WTC11 (cell line): ENCODE data around the gene FAM47E.

Source experiments
- ATF3 ChIP-seq: sonication (generic); formaldehyde crosslinking; conservative IDR thresholded peaks from 2 replicates; pipeline ENCODE4 v1.8.1; 2022; ENCODE audit warnings: mild to moderate bottlenecking, missing genetic modification reagents
- CTCF ChIP-seq: fragments of 200-600 bp; IDR thresholded peaks from 2 replicates; pipeline ENCODE4 v1.8.0; 2022; ENCODE audit warnings: antibody characterized with exemption
- ESRRA ChIP-seq: sonication (generic); formaldehyde crosslinking; IDR thresholded peaks from 2 replicates; pipeline ENCODE4 v1.8.1; 2022; ENCODE audit warnings: mild to moderate bottlenecking, missing genetic modification reagents, borderline replicate concordance
- FOXK1 ChIP-seq: sonication (generic); formaldehyde crosslinking; IDR thresholded peaks from 2 replicates; pipeline ENCODE4 v1.8.0; 2022; ENCODE audit warnings: mild to moderate bottlenecking, moderate library complexity, missing genetic modification reagents
- FOXP1 ChIP-seq: sonication (generic); formaldehyde crosslinking; IDR thresholded peaks from 2 replicates; pipeline ENCODE4 v1.8.0; 2022; ENCODE audit warnings: missing genetic modification reagents, mild to moderate bottlenecking, moderate library complexity, borderline replicate concordance
- HMGXB4 ChIP-seq: sonication (generic); formaldehyde crosslinking; IDR thresholded peaks from 2 replicates; pipeline ENCODE4 v1.8.1; 2023; ENCODE audit warnings: mild to moderate bottlenecking, moderate library complexity, missing genetic modification reagents
- JUN ChIP-seq: sonication (generic); formaldehyde crosslinking; IDR thresholded peaks from 2 replicates; pipeline ENCODE4 v1.8.0; 2023; ENCODE audit warnings: mild to moderate bottlenecking, missing genetic modification reagents
- KAT7 ChIP-seq: sonication (generic); formaldehyde crosslinking; IDR thresholded peaks from 2 replicates; pipeline ENCODE4 v1.8.1; 2023; ENCODE audit warnings: missing genetic modification reagents, mild to moderate bottlenecking, borderline replicate concordance
- MAX ChIP-seq: sonication (generic); formaldehyde crosslinking; IDR thresholded peaks from 2 replicates; pipeline ENCODE4 v1.8.0; 2022; ENCODE audit warnings: mild to moderate bottlenecking, missing genetic modification reagents
- NR3C1 ChIP-seq: sonication (generic); formaldehyde crosslinking; conservative IDR thresholded peaks from 2 replicates; pipeline ENCODE4 v1.8.1; 2023; ENCODE audit warnings: low read depth, mild to moderate bottlenecking, missing genetic modification reagents
- RELA ChIP-seq: sonication (generic); formaldehyde crosslinking; IDR thresholded peaks from 2 replicates; pipeline ENCODE4 v1.8.1; 2022; ENCODE audit warnings: missing genetic modification reagents, mild to moderate bottlenecking, borderline replicate concordance
- SMAD3 ChIP-seq: sonication (generic); formaldehyde crosslinking; IDR thresholded peaks from 2 replicates; pipeline ENCODE4 v1.8.0; 2022; ENCODE audit warnings: missing genetic modification reagents, mild to moderate bottlenecking, borderline replicate concordance
- SP1 ChIP-seq: sonication (generic); formaldehyde crosslinking; conservative IDR thresholded peaks from 2 replicates; pipeline ENCODE4 v1.8.1; 2022; ENCODE audit warnings: missing genetic modification reagents
- USF1 ChIP-seq: sonication (generic); formaldehyde crosslinking; IDR thresholded peaks from 2 replicates; pipeline ENCODE4 v1.8.0; 2022; ENCODE audit warnings: mild to moderate bottlenecking, missing genetic modification reagents

- no peak for TF ChIP-seq FOXP1
- TF ChIP-seq ESRRA (CRISPR knock-in tag), result no peak
- TF ChIP-seq CTCF, result no peak
- no peak for TF ChIP-seq HMGXB4 (CRISPR knock-in tag)
- no peak for TF ChIP-seq SMAD3 (CRISPR knock-in tag)
- TF ChIP-seq MAX (CRISPR knock-in tag), result no peak
- TF ChIP-seq RELA (CRISPR knock-in tag), result no peak
- no peak for TF ChIP-seq FOXK1 (CRISPR knock-in tag)
- no peak for TF ChIP-seq ATF3 (CRISPR knock-in tag)
- TF ChIP-seq KAT7 (CRISPR knock-in tag), result no peak
- TF ChIP-seq SP1, result no peak
- no peak for TF ChIP-seq USF1 (CRISPR knock-in tag)
- TF ChIP-seq NR3C1 (CRISPR knock-in tag), result no peak
- TF ChIP-seq JUN (CRISPR knock-in tag), result no peak
These were observed 16.9 kb upstream of the FAM47E start for GRCh38 chr4:76234679-76235044.
